GM15510 (cell line): ENCODE data around the gene HPCAL4.

Experiments
- POLR2A ChIP-seq: IDR thresholded peaks from 3 replicates; pipeline ENCODE4 v1.6.1; 2011; ENCODE audit warnings: borderline replicate concordance; ENCODE audit not compliant: insufficient read length; ENCODE audit errors: extremely low read depth

The HPCAL4 gene

GRCh38 chr1:39670689-39671088 is 20.5 kb downstream of the HPCAL4 start:
- TF ChIP-seq POLR2A = no peak

- TF ChIP-seq POLR2A = no peak
Measured at GRCh38 chr1:39668894-39669293, 22.3 kb downstream of the HPCAL4 start.

- no peak for TF ChIP-seq POLR2A
Measured at GRCh38 chr1:39668111-39668510, 23.1 kb downstream of the HPCAL4 start.

- no peak for TF ChIP-seq POLR2A
Measured at GRCh38 chr1:39666772-39667171, 24.5 kb downstream of the HPCAL4 start.

GRCh38 chr1:39663559-39663958 is 27.7 kb downstream of the HPCAL4 start:
- no peak for TF ChIP-seq POLR2A

GRCh38 chr1:39662861-39663260 is 28.4 kb downstream of the HPCAL4 start:
- no peak for TF ChIP-seq POLR2A

GRCh38 chr1:39659538-39659937 is 31.7 kb downstream of the HPCAL4 start:
- no peak for TF ChIP-seq POLR2A

GRCh38 chr1:39659110-39659509 is 32.1 kb downstream of the HPCAL4 start:
- TF ChIP-seq POLR2A = no peak

- TF ChIP-seq POLR2A = no peak
Measured at GRCh38 chr1:39657923-39658485, 33.2 kb downstream of the HPCAL4 start.

- no peak for TF ChIP-seq POLR2A
Measured at GRCh38 chr1:39657402-39657801, 33.8 kb downstream of the HPCAL4 start.

GRCh38 chr1:39656391-39656790 is 34.8 kb downstream of the HPCAL4 start:
- no peak for TF ChIP-seq POLR2A

- no peak for TF ChIP-seq POLR2A
Measured at GRCh38 chr1:39655578-39656268, 35.5 kb downstream of the HPCAL4 start.

GRCh38 chr1:39654291-39654690 is 36.9 kb downstream of the HPCAL4 start:
- no peak for TF ChIP-seq POLR2A

GRCh38 chr1:39653546-39654031 is 37.6 kb downstream of the HPCAL4 start:
- TF ChIP-seq POLR2A = no peak

- no peak for TF ChIP-seq POLR2A
Measured at GRCh38 chr1:39652554-39652953, 38.7 kb downstream of the HPCAL4 start.

GRCh38 chr1:39652105-39652504 is 39.1 kb downstream of the HPCAL4 start:
- TF ChIP-seq POLR2A = no peak

- TF ChIP-seq POLR2A = no peak
Measured at GRCh38 chr1:39650431-39650830, 40.8 kb downstream of the HPCAL4 start.

- no peak for TF ChIP-seq POLR2A
Measured at GRCh38 chr1:39649636-39650185, 41.5 kb downstream of the HPCAL4 start.
